Breast epithelium (tissue), 4 donors: ENCODE results near the gene HNRNPAB. TPM values are rescaled to one million over a fixed set of nuclear protein-coding genes. Genes with fewer than 3 reads are reported as not detected.

Experiments used
- DNase-seq, 2 donors: peaks; one replicate each; pipeline ENCODE4 v3.0.0-alpha.2; 2019; ENCODE audit warnings: low spot score in 2 of 2
- H3K27ac ChIP-seq, 2 donors: fragments of 200-600 bp; sonication (generic) in 1 of 2; one replicate each; pipeline ENCODE4 v1.5.1; 2016 to 2019; ENCODE audit warnings: mild to moderate bottlenecking in 1 of 2
- H3K27me3 ChIP-seq, 2 donors: fragments of 200-600 bp; sonication (generic) in 1 of 2; one replicate each; pipeline versions ENCODE4 v1.5.1 to v1.6.0; 2017 to 2019; ENCODE audit warnings: control low read depth in 1 of 2, mild to moderate bottlenecking in 1 of 2
- H3K36me3 ChIP-seq: fragments of 200-600 bp; one replicate; pipeline ENCODE4 v1.5.1; 2019
- H3K4me1 ChIP-seq, 2 donors: fragments of 200-600 bp; sonication (generic); one replicate each; pipeline ENCODE4 v1.5.1; 2016 to 2019; ENCODE audit warnings: control low read depth in 1 of 2
- H3K4me3 ChIP-seq, 3 donors: fragments of 200-600 bp; sonication (generic); 1 replicate in 2 of 3; 2 replicates in 1 of 3; pipeline ENCODE4 v1.5.1; 2016 to 2019; ENCODE audit warnings: mild to moderate bottlenecking in 3 of 3, moderate library complexity in 2 of 3
- H3K9me3 ChIP-seq, 2 donors: fragments of 200-600 bp; sonication (generic) in 1 of 2; one replicate each; pipeline ENCODE4 v1.5.1; 2016 to 2019; ENCODE audit warnings: control low read depth in 1 of 2
- CTCF ChIP-seq, 3 donors: fragments of 450-650 bp; IDR thresholded peaks; one replicate each; pipeline ENCODE4 v1.5.1; 2016 to 2017; ENCODE audit warnings: antibody characterized with exemption in 3 of 3, mild to moderate bottlenecking in 3 of 3, moderate library complexity in 3 of 3
- POLR2A ChIP-seq: fragments of 450-650 bp; IDR thresholded peaks from one replicate; pipeline ENCODE4 v1.6.1; 2016; ENCODE audit warnings: antibody characterized with exemption, mild to moderate bottlenecking, moderate library complexity
- POLR2AphosphoS5 ChIP-seq, 3 donors: sonication (generic); formaldehyde crosslinking; IDR thresholded peaks; one replicate each; pipeline ENCODE4 v1.6.1; 2017; ENCODE audit warnings: antibody characterized with exemption in 3 of 3
- intact Hi-C: fragments of 100-400 bp; cut with DNase I; formaldehyde crosslinking; loops from one replicate; pipeline ENCODE4 v1.15.1; 2023; ENCODE audit warnings: low total_unique reads
- total RNA-seq, 3 donors: library from RNA; depleted of rRNA; stranded (reverse); fragments of >200 nt; gene quantifications; one replicate each; pipeline ENCODE4 v1.1.0, GENCODE V29; 2016

Gene HNRNPAB
- total RNA-seq, 3 donors from 2014 or later, result 56.3 to 90.5 (median 68.9) TPM

GRCh38 chr5:178218827-178219226 lies 14.5 kb downstream of the HNRNPAB start:
- intact Hi-C loops, result no loop called here
- H3K4me1 ChIP-seq, result no peaks in the 10 kb centered on the region
- no peaks in the 10 kb centered on the region for H3K27me3 ChIP-seq
- H3K36me3 ChIP-seq, result peaks cover 7% of the 10 kb centered on the region
- H3K27ac ChIP-seq, result no peak overlapping the region
- DNase-seq, result no peak
- no peak overlapping the region for H3K4me3 ChIP-seq
- H3K9me3 ChIP-seq, result no peaks in the 10 kb centered on the region
- TF ChIP-seq POLR2A (no peak), POLR2AphosphoS5 (IDR thresholded peaks at IDR 0.05) (no peak), CTCF (IDR thresholded peaks at IDR 0.05) (no peak)

- DNase-seq, result no peak
- no peak overlapping the region for H3K4me3 ChIP-seq
- H3K9me3 ChIP-seq, result no peaks in the 10 kb centered on the region
- H3K36me3 ChIP-seq, result no peaks in the 10 kb centered on the region
- intact Hi-C loops, result no loop called here
- no peaks in the 10 kb centered on the region for H3K27me3 ChIP-seq
- H3K27ac ChIP-seq, result peak overlapping the region in 1 of 2 donors; percentile 7
- TF ChIP-seq POLR2A (no peak), CTCF (IDR thresholded peaks at IDR 0.05) (no peak), POLR2AphosphoS5 (IDR thresholded peaks at IDR 0.05) (no peak)
- H3K4me1 ChIP-seq, result no peaks in the 10 kb centered on the region
Observed at GRCh38 chr5:178221282-178221681, 16.9 kb downstream of the HNRNPAB start.

GRCh38 chr5:178221853-178222252 lies 17.5 kb downstream of the HNRNPAB start:
- Histone ChIP-seq H3K9me3 (no peaks in the 10 kb centered on the region), H3K4me3 (no peak overlapping the region), H3K36me3 (no peaks in the 10 kb centered on the region), H3K27ac (no peak overlapping the region), H3K4me1 (no peaks in the 10 kb centered on the region), H3K27me3 (no peaks in the 10 kb centered on the region)
- intact Hi-C loops, result no loop called here
- no peak for DNase-seq
- TF ChIP-seq CTCF (IDR thresholded peaks at IDR 0.05) (no peak), POLR2A (no peak), POLR2AphosphoS5 (IDR thresholded peaks at IDR 0.05) (no peak)

GRCh38 chr5:178222292-178222691 lies 18.0 kb downstream of the HNRNPAB start:
- TF ChIP-seq POLR2A (no peak), CTCF (IDR thresholded peaks at IDR 0.05) (no peak), POLR2AphosphoS5 (IDR thresholded peaks at IDR 0.05) (no peak)
- intact Hi-C loops, result no loop called here
- Histone ChIP-seq H3K4me3 (no peak overlapping the region), H3K9me3 (no peaks in the 10 kb centered on the region), H3K36me3 (peaks cover under 1% of the 10 kb centered on the region), H3K27me3 (no peaks in the 10 kb centered on the region), H3K27ac (no peak overlapping the region), H3K4me1 (no peaks in the 10 kb centered on the region)
- no peak for DNase-seq

- intact Hi-C loops, result no loop called here
- H3K4me1 ChIP-seq, result no peaks in the 10 kb centered on the region
- H3K9me3 ChIP-seq, result no peaks in the 10 kb centered on the region
- no peak overlapping the region for H3K4me3 ChIP-seq
- no peaks in the 10 kb centered on the region for H3K27me3 ChIP-seq
- H3K36me3 ChIP-seq, result peaks cover 5% of the 10 kb centered on the region
- TF ChIP-seq POLR2AphosphoS5 (IDR thresholded peaks at IDR 0.05), result no peak
- TF ChIP-seq POLR2A, result no peak
- TF ChIP-seq CTCF (IDR thresholded peaks at IDR 0.05), result no peak
- DNase-seq, result no peak
- no peak overlapping the region for H3K27ac ChIP-seq
Observed at GRCh38 chr5:178223196-178223773, 19.0 kb downstream of the HNRNPAB start.
